K562 (cell line): ENCODE results near the gene C10orf90. TPM values are rescaled to one million over a fixed set of nuclear protein-coding genes. Genes with fewer than 3 reads are reported as not detected.

Experiments used
- ATAC-seq: fragments of 200-7000 bp; cut with Tn5 transposase; 3 replicates; pipeline ENCODE4 v1.9.1; 2020; ENCODE audit warnings: moderate library complexity
- BruUV-seq: library from RNA; stranded (reverse); fragments of 400-500 nt; replicated peaks from 2 replicates; lab custom pipeline; 2021; lab: Mats Ljungman, UMichigan
- CTCF ChIA-PET: fragments of 300-600 bp; formaldehyde crosslinking; extraction: SDS; loops from one replicate; lab custom pipeline; 2021; ENCODE audit warnings: low intra/inter-chr PET ratio; lab: Yijun Ruan, JAX
- POLR2A ChIA-PET: fragments of 300-600, 350-650 bp; sonication (Branson Sonifier 250); formaldehyde crosslinking; extraction: SDS; loops from one replicate; lab custom pipeline; 2021; ENCODE audit warnings: antibody characterized with exemption, inconsistent platforms; lab: Yijun Ruan, JAX
- DNase-seq, 4 experiments: peaks; one replicate each; pipeline versions ENCODE4 v3.0.0 to v3.0.0-alpha.2; 2011 to 2018; ENCODE audit warnings: low spot score in 3 of 4, mixed read lengths in 3 of 4; ENCODE audit errors: extremely low read depth in 1 of 4
- FAIRE-seq: peaks from 2 replicates; lab custom pipeline; 2011; peaks lifted over from hg19 to GRCh38; lab: Jason Lieb, UNC
- H2AFZ ChIP-seq: 2 replicates; pipeline ENCODE4 v1.6.0; 2011; ENCODE audit warnings: low read depth, low read length, control low read depth, inconsistent platforms
- H3K27ac ChIP-seq: fragments of 200-600 bp; 3 replicates; pipeline ENCODE4 v1.8.0; 2011; ENCODE audit warnings: low read depth, mild to moderate bottlenecking, control low read depth, inconsistent platforms, low read length, moderate library complexity, mixed read lengths; ENCODE audit errors: extremely low read depth
- H3K27me3 ChIP-seq, 2 experiments: fragments of 300-600 bp in 1 of 2; 2 replicates in 1 of 2; 3 replicates in 1 of 2; pipeline versions ENCODE4 v1.6.0 to v1.8.0; 2011; ENCODE audit warnings: inconsistent platforms in 2 of 2, low read length in 2 of 2, mild to moderate bottlenecking in 1 of 2, mixed read lengths in 1 of 2, moderate library complexity in 1 of 2; ENCODE audit not compliant: control insufficient read depth in 2 of 2, insufficient read depth in 2 of 2
- H3K36me3 ChIP-seq: fragments of 300-600 bp; 3 replicates; pipeline ENCODE4 v1.8.0; 2011; ENCODE audit warnings: mild to moderate bottlenecking, low read length, inconsistent platforms; ENCODE audit not compliant: control insufficient read depth, insufficient read depth
- H3K4me1 ChIP-seq, 2 experiments: fragments of 200-600 bp in 1 of 2; replicated peaks in 1 of 2; 2 replicates in 1 of 2; 3 replicates in 1 of 2; pipeline versions ENCODE4 v1.5.1 to v1.8.0; 2011; ENCODE audit warnings: inconsistent platforms in 2 of 2, low read length in 2 of 2, mild to moderate bottlenecking in 1 of 2, mixed read lengths in 1 of 2, moderate library complexity in 1 of 2; ENCODE audit not compliant: control insufficient read depth in 2 of 2, insufficient read depth in 2 of 2
- H3K4me2 ChIP-seq: 2 replicates; pipeline ENCODE4 v1.6.1; 2011; ENCODE audit warnings: low read length, control low read depth, inconsistent platforms, mixed read lengths; ENCODE audit not compliant: insufficient read depth
- H3K4me3 ChIP-seq: fragments of 200-600 bp; sonication (generic), shearing (Covaris generic); 2 replicates; pipeline ENCODE4 v1.5.1; 2016; ENCODE audit warnings: control low read depth, inconsistent platforms
- H3K79me2 ChIP-seq: fragments of 200-600 bp; 3 replicates; pipeline ENCODE4 v1.8.0; 2011; ENCODE audit warnings: low read length, inconsistent platforms; ENCODE audit not compliant: control insufficient read depth, insufficient read depth
- H3K9ac ChIP-seq, 2 experiments: 2 replicates each; pipeline versions ENCODE4 v1.6.0 to v1.6.1; 2011; ENCODE audit warnings: low read depth in 2 of 2, low read length in 2 of 2, control low read depth in 1 of 2, inconsistent platforms in 1 of 2, mild to moderate bottlenecking in 1 of 2, mixed read lengths in 1 of 2; ENCODE audit not compliant: insufficient read depth in 1 of 2
- H3K9me1 ChIP-seq: one replicate; pipeline ENCODE4 v1.6.0; 2011; ENCODE audit warnings: inconsistent platforms, mild to moderate bottlenecking, low read length, moderate library complexity; ENCODE audit not compliant: control insufficient read depth, insufficient read depth
- H3K9me3 ChIP-seq: replicated peaks from 2 replicates; pipeline ENCODE4 v1.5.1; 2011; ENCODE audit warnings: low read depth, low read length, inconsistent platforms; ENCODE audit not compliant: control insufficient read depth, insufficient read depth
- H4K20me1 ChIP-seq: replicated peaks from 2 replicates; pipeline ENCODE4 v1.6.1; 2011; ENCODE audit warnings: low read length, inconsistent platforms, mixed read lengths; ENCODE audit not compliant: control insufficient read depth, insufficient read depth
- E2F8 ChIP-seq: fragments of 450-650 bp; IDR thresholded peaks from 2 replicates; pipeline ENCODE4 v1.7.1; 2018; ENCODE audit warnings: mild to moderate bottlenecking, low read depth; ENCODE audit not compliant: partially characterized antibody
- HDAC1 ChIP-seq, 2 experiments: fragments of 450-650 bp; IDR thresholded peaks; 2 replicates each; pipeline ENCODE4 v1.6.1; 2016 to 2017; ENCODE audit warnings: inconsistent platforms in 1 of 2, mild to moderate bottlenecking in 1 of 2, moderate library complexity in 1 of 2
- MAFF ChIP-seq: IDR thresholded peaks from 2 replicates; pipeline ENCODE4 v1.6.1; 2012; ENCODE audit warnings: low read length, improper control_type of control experiment
- MAFG ChIP-seq: fragments of 450-650 bp; conservative IDR thresholded peaks from 2 replicates; pipeline ENCODE4 v1.6.1; 2016; ENCODE audit warnings: missing genetic modification characterization, missing compliant biosample characterization
- NCOR1 ChIP-seq: fragments of 450-650 bp; IDR thresholded peaks from 2 replicates; pipeline ENCODE4 v1.6.1; 2016; ENCODE audit warnings: mild to moderate bottlenecking, moderate library complexity
- PATZ1 ChIP-seq: fragments of 250-450 bp; sonication (Bioruptor Pico); IDR thresholded peaks from 2 replicates; pipeline ENCODE4 v1.5.0; 2020; ENCODE audit warnings: mild to moderate bottlenecking, borderline replicate concordance
- RAD21 ChIP-seq, 2 experiments: fragments of 250-450 bp in 1 of 2; fragments of 450-650 bp in 1 of 2; sonication (Bioruptor Pico) in 1 of 2; formaldehyde crosslinking in 1 of 2; IDR thresholded peaks in 1 of 2; conservative IDR thresholded peaks in 1 of 2; 2 replicates each; pipeline versions ENCODE4 v1.4.0 to v1.8.0; 2020 to 2022; ENCODE audit warnings: mild to moderate bottlenecking in 2 of 2, moderate library complexity in 1 of 2
- SRSF3 ChIP-seq: fragments of 200-400 bp; formaldehyde crosslinking; IDR thresholded peaks from 2 replicates; pipeline ENCODE4 v1.6.1; 2016; ENCODE audit warnings: mild to moderate bottlenecking, low read length, moderate library complexity; ENCODE audit not compliant: insufficient read depth
- THRAP3 ChIP-seq: fragments of 450-650 bp; IDR thresholded peaks from 2 replicates; pipeline ENCODE4 v1.6.1; 2016; ENCODE audit warnings: mild to moderate bottlenecking, inconsistent platforms, borderline replicate concordance
- ZBTB1 ChIP-seq: sonication (generic); formaldehyde crosslinking; IDR thresholded peaks from 2 replicates; pipeline ENCODE4 v1.8.1; 2023; ENCODE audit warnings: missing genetic modification reagents, low read depth, mild to moderate bottlenecking, borderline replicate concordance
- ZNF408 ChIP-seq: fragments of 250-450 bp; sonication (Bioruptor Pico); IDR thresholded peaks from 2 replicates; pipeline ENCODE4 v1.4.0; 2020; ENCODE audit warnings: low read depth, mild to moderate bottlenecking, moderate library complexity
- ZNF57 ChIP-seq: fragments of 450-650 bp; formaldehyde crosslinking; IDR thresholded peaks from 2 replicates; pipeline ENCODE4 v1.4.0; 2020; ENCODE audit warnings: mild to moderate bottlenecking, moderate library complexity
- ZNF639 ChIP-seq, 2 experiments: fragments of 200-800 bp in 1 of 2; sonication (Bioruptor generic) in 1 of 2; sonication (generic) in 1 of 2; formaldehyde crosslinking in 1 of 2; IDR thresholded peaks in 1 of 2; conservative IDR thresholded peaks in 1 of 2; 2 replicates each; pipeline versions ENCODE4 v1.5.0 to v1.6.1; 2016 to 2020; ENCODE audit warnings: missing compliant biosample characterization in 1 of 2, missing genetic modification characterization in 1 of 2, missing genetic modification reagents in 1 of 2
- ZSCAN29 ChIP-seq: fragments of 450-650 bp; IDR thresholded peaks from 2 replicates; pipeline ENCODE4 v1.6.1; 2017
- WGBS: fragments of 100-300 bp; shearing (Covaris generic); methylation state at CpG from one replicate; pipeline ENCODE4 v1.1.6; 2016; ENCODE audit warnings: low coverage, mixed read lengths; ENCODE audit not compliant: insufficient coverage; ENCODE audit errors: missing lambda C conversion rate; 5-methylcytosine and 5-hydroxymethylcytosine counted together
- in situ Hi-C: fragments of 300-500 bp; cut with MboI; formaldehyde crosslinking; loops from 4 replicates; pipeline ENCODE4 v1.15.0; 2018; ENCODE audit warnings: inconsistent platforms, mixed read lengths
- intact Hi-C: fragments of 100-400 bp; cut with micrococcal nuclease; formaldehyde crosslinking; loops from 2 replicates; pipeline ENCODE4 v1.14.2; 2022
- polyA plus RNA-seq, 8 experiments: library from polyadenylated mRNA; depleted of rRNA in 4 of 8; stranded (reverse) in 5 of 8; unstranded in 3 of 8; fragments of >200 nt; fragmentation: Nextera tagmentation in 2 of 8; fragmentation: Illumina TruSeq in 1 of 8; extraction: Ambion mirVana in 2 of 8; extraction: Trizol in 1 of 8; gene quantifications; 2 replicates each; pipeline versions ENCODE4 v1.2.1 to v1.2.3, GENCODE V29; 2011 to 2014; ENCODE audit warnings: inconsistent platforms in 1 of 8, missing spikeins in 1 of 8
- total RNA-seq, 7 experiments: library from RNA; depleted of rRNA in 6 of 7; stranded (reverse); fragments of >200 nt in 6 of 7; fragmentation: Illumina TruSeq in 2 of 7; extraction: Trizol in 2 of 7; gene quantifications; 2 replicates each; pipeline versions ENCODE4 v1.2.1 to v1.2.3, GENCODE V29; 2011 to 2021; ENCODE audit warnings: low replicate concordance in 1 of 7

The C10orf90 gene
- total and polyA plus RNA-seq, 9 of the 15 experiments (the other 6 are each of a cell fraction or from before 2014, with no cell fraction given) = not detected

GRCh38 chr10:126384269-126384873 is 286.1 kb downstream of the C10orf90 start:
- BruUV-seq = no TSS peak
- 18% methylated on average over 5 of the region's 5 CpGs for WGBS
- FAIRE-seq (no peak), DNase-seq (no peak), ATAC-seq (no peak)
- H3K9ac ChIP-seq = no peak overlapping the region
- H3K4me1 ChIP-seq = no peaks in the 10 kb centered on the region
- intact Hi-C loops (loop anchor here (10.0 kb wide), 1 partner anchor 520 kb away; no protein-coding TSS in a partner anchor), in situ Hi-C loops (no loop called here)
- no peak overlapping the region for H3K4me3 ChIP-seq
- H4K20me1 ChIP-seq = no peaks in the 10 kb centered on the region
- no peaks in the 10 kb centered on the region for H3K79me2 ChIP-seq
- TF ChIP-seq PATZ1 (CRISPR knock-in tag) = no peak
- TF ChIP-seq ZNF57 = no peak
- TF ChIP-seq THRAP3 = no peak
- no peak for TF ChIP-seq E2F8
- TF ChIP-seq SRSF3 = no peak
- TF ChIP-seq MAFG (tag) = no peak
- TF ChIP-seq HDAC1 (IDR thresholded peaks at IDR 0.05) = no peak
- no peak for TF ChIP-seq ZNF408 (CRISPR knock-in tag)
- TF ChIP-seq ZBTB1 = no peak
- no peak for TF ChIP-seq ZNF639 (CRISPR knock-in tag; conservative IDR thresholded peaks at IDR 0.05 in 1 of 2, IDR thresholded peaks at IDR 0.05 in 1 of 2)
- TF ChIP-seq ZSCAN29 = no peak
- no peak for TF ChIP-seq RAD21 (CRISPR knock-in tag; conservative IDR thresholded peaks at IDR 0.05 in 1 of 2, IDR thresholded peaks at IDR 0.05 in 1 of 2)
- TF ChIP-seq NCOR1 = no peak
- TF ChIP-seq MAFF = no peak
- H3K9me1 ChIP-seq = no peaks in the 10 kb centered on the region
- ChIA-PET CTCF (no interaction called here), POLR2A (no interaction called here)
- H3K27ac ChIP-seq = no peak overlapping the region
- H3K27me3 ChIP-seq = no peaks in the 10 kb centered on the region
- H2AFZ ChIP-seq = no peak overlapping the region
- H3K36me3 ChIP-seq = no peaks in the 10 kb centered on the region
- no peak overlapping the region for H3K4me2 ChIP-seq
- H3K9me3 ChIP-seq = no peaks in the 10 kb centered on the region
